Activated CD4-positive, alpha-beta T cell treated with anti-CD3 and anti-CD28 coated beads for 24 hours (primary cell): ENCODE measurements around the gene PAK2.
"Not testable (repeated sequence)": the region's sequence is repeated elsewhere in the genome, so short reads cannot be mapped to it uniquely, and the experiment has no call there.

Experiments
- DNase-seq, 2 donors: peaks; one replicate each; pipeline ENCODE4 v3.0.0-alpha.2; 2020; ENCODE audit warnings: low read depth in 2 of 2

PAK2 gene

GRCh38 chr3:196782511-196782910, 42.9 kb downstream of the PAK2 start:
- no peak for DNase-seq

- no peak for DNase-seq
Measured at GRCh38 chr3:196788528-196788927, 48.9 kb downstream of the PAK2 start.

- DNase-seq: no peak
Measured at GRCh38 chr3:196789885-196790359, 50.3 kb downstream of the PAK2 start.

- no peak for DNase-seq
Measured at GRCh38 chr3:196790636-196791035, 51.0 kb downstream of the PAK2 start.

GRCh38 chr3:196792771-196793170, 53.1 kb downstream of the PAK2 start:
- DNase-seq: no peak

GRCh38 chr3:196793246-196793645, 53.6 kb downstream of the PAK2 start:
- DNase-seq: no peak

GRCh38 chr3:196794467-196794866, 54.8 kb downstream of the PAK2 start:
- DNase-seq: no peak

- DNase-seq: no peak
Measured at GRCh38 chr3:196796317-196796716, 56.7 kb downstream of the PAK2 start.

GRCh38 chr3:196800742-196801434, 61.2 kb downstream of the PAK2 start:
- no peak for DNase-seq

- no peak for DNase-seq
Measured at GRCh38 chr3:196803891-196804468, 64.3 kb downstream of the PAK2 start.

- no peak for DNase-seq
Measured at GRCh38 chr3:196804773-196805172, 65.1 kb downstream of the PAK2 start.

- DNase-seq: no peak
Measured at GRCh38 chr3:196810963-196811581, 71.4 kb downstream of the PAK2 start.

- no peak for DNase-seq
Measured at GRCh38 chr3:196812853-196813252, 73.2 kb downstream of the PAK2 start.

GRCh38 chr3:196813903-196814302, 74.2 kb downstream of the PAK2 start:
- DNase-seq: no peak

- no peak for DNase-seq
Measured at GRCh38 chr3:196821806-196822355, 82.2 kb downstream of the PAK2 start.

GRCh38 chr3:196829651-196830050, 90.0 kb downstream of the PAK2 start:
- DNase-seq: not testable (repeated sequence)

- no peak for DNase-seq
Measured at GRCh38 chr3:196835086-196835485, 95.4 kb downstream of the PAK2 start.

GRCh38 chr3:196836626-196837025, 97.0 kb downstream of the PAK2 start:
- not testable (repeated sequence) for DNase-seq

GRCh38 chr3:196837819-196838420, 98.3 kb downstream of the PAK2 start:
- peak; percentile 59 to 64 for DNase-seq

- not testable (repeated sequence) for DNase-seq
Measured at GRCh38 chr3:196839351-196839750, 99.7 kb downstream of the PAK2 start.

- DNase-seq: no peak
Measured at GRCh38 chr3:196842567-196843434, 103.1 kb downstream of the PAK2 start.
